MM.1S (cell line): ENCODE results near the gene TRMT6.

ENCODE experiments used
- DNase-seq: peaks from one replicate; pipeline ENCODE4 v3.0.0-alpha.2; 2015
- H2AFZ ChIP-seq: fragments of 300-600 bp; sonication (generic); 2 replicates; pipeline ENCODE4 v1.6.0; 2016; ENCODE audit warnings: antibody characterized with exemption, low read length
- H3F3A ChIP-seq: fragments of 300-600 bp; sonication (generic); 2 replicates; pipeline ENCODE4 v1.6.1; 2016; ENCODE audit warnings: mild to moderate bottlenecking, antibody characterized with exemption, low read length, moderate library complexity, mixed read lengths; ENCODE audit not compliant: insufficient read depth
- H3K27ac ChIP-seq: fragments of 300-600 bp; sonication (generic); 2 replicates; pipeline ENCODE4 v1.5.1; 2016; ENCODE audit warnings: mild to moderate bottlenecking, low read length
- H3K27me3 ChIP-seq: fragments of 300-600 bp; sonication (generic); replicated peaks from 2 replicates; pipeline ENCODE4 v1.6.0; 2016; ENCODE audit warnings: low read length; ENCODE audit not compliant: insufficient read depth
- H3K36me3 ChIP-seq: fragments of 300-600 bp; sonication (generic); replicated peaks from 2 replicates; pipeline ENCODE4 v1.6.1; 2016; ENCODE audit warnings: mild to moderate bottlenecking, low read length, mixed read lengths; ENCODE audit not compliant: insufficient read depth
- H3K4me1 ChIP-seq: fragments of 300-600 bp; sonication (generic); 2 replicates; pipeline ENCODE4 v1.6.1; 2016; ENCODE audit warnings: low read length, mixed read lengths
- H3K4me2 ChIP-seq: fragments of 300-600 bp; sonication (generic); 2 replicates; pipeline ENCODE4 v1.6.0; 2016; ENCODE audit warnings: low read depth, low read length
- H3K4me3 ChIP-seq: fragments of 300-600 bp; sonication (generic); 2 replicates; pipeline ENCODE4 v1.5.1; 2016; ENCODE audit warnings: low read length, mixed read lengths
- H3K79me2 ChIP-seq: fragments of 300-600 bp; sonication (generic); 2 replicates; pipeline ENCODE4 v1.6.1; 2016; ENCODE audit warnings: mixed run types, low read length, mixed read lengths
- H3K9ac ChIP-seq: fragments of 300-600 bp; sonication (generic); 2 replicates; pipeline ENCODE4 v1.6.1; 2016; ENCODE audit warnings: low read length, mixed read lengths
- H3K9me2 ChIP-seq: fragments of 300-600 bp; sonication (generic); replicated peaks from 2 replicates; pipeline ENCODE4 v1.6.1; 2016; ENCODE audit warnings: mild to moderate bottlenecking, low read length, mixed read lengths; ENCODE audit not compliant: insufficient read depth
- H3K9me3 ChIP-seq: fragments of 300-600 bp; sonication (generic); replicated peaks from 2 replicates; pipeline ENCODE4 v1.6.1; 2016; ENCODE audit warnings: mild to moderate bottlenecking, low read length, mixed read lengths; ENCODE audit not compliant: insufficient read depth
- H4K20me1 ChIP-seq: fragments of 300-600 bp; sonication (generic); 2 replicates; pipeline ENCODE4 v1.6.1; 2016; ENCODE audit warnings: mild to moderate bottlenecking, low read length, moderate library complexity, mixed read lengths; ENCODE audit not compliant: insufficient read depth
- EZH2 ChIP-seq: fragments of 300-600 bp; sonication (generic); optimal IDR thresholded peaks from 2 replicates; pipeline ENCODE3; 2017; ENCODE audit warnings: low read depth, mild to moderate bottlenecking, antibody characterized with exemption, low read length, mixed read lengths
- EZH2phosphoT487 ChIP-seq: fragments of 300-600 bp; sonication (generic); IDR thresholded peaks from 2 replicates; pipeline ENCODE4 v1.6.1; 2018; ENCODE audit warnings: antibody characterized with exemption, low read length
- TF ChIP-seq, protein P1 (sequence below): fragments of 300-600 bp; sonication (generic); IDR thresholded peaks from 2 replicates; pipeline ENCODE4 v1.5.1; 2016; ENCODE audit warnings: antibody characterized with exemption, low read length, mixed read lengths

Gene TRMT6

DNA sequence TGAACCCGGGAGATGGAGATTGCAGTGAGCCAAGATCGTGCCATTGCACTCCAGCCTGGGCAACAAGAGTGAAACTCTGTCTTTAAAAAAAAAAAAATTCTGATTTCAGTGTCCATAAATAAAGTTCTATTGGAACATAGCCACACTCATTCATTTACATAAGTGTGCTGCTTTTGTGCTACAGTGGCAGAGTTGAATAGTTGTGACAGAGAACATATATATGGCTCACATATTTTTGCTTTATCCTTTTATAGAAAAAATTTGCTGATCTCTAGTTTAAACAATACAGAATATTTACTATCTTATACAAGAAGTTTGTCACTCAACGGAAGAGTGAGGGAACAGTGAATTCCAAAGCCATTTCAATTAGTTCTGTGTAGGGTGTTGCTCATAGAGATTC lies 18.1 kb upstream of the TRMT6 start:
- TF ChIP-seq EZH2 (no peak), EZH2phosphoT487 (no peak)
- TF ChIP-seq, protein P1, sequence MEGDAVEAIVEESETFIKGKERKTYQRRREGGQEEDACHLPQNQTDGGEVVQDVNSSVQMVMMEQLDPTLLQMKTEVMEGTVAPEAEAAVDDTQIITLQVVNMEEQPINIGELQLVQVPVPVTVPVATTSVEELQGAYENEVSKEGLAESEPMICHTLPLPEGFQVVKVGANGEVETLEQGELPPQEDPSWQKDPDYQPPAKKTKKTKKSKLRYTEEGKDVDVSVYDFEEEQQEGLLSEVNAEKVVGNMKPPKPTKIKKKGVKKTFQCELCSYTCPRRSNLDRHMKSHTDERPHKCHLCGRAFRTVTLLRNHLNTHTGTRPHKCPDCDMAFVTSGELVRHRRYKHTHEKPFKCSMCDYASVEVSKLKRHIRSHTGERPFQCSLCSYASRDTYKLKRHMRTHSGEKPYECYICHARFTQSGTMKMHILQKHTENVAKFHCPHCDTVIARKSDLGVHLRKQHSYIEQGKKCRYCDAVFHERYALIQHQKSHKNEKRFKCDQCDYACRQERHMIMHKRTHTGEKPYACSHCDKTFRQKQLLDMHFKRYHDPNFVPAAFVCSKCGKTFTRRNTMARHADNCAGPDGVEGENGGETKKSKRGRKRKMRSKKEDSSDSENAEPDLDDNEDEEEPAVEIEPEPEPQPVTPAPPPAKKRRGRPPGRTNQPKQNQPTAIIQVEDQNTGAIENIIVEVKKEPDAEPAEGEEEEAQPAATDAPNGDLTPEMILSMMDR: no peak
- H3K36me3 ChIP-seq: peaks cover 7% of the 10 kb centered on the region; the same call in 1 of the 2 replicates

DNA sequence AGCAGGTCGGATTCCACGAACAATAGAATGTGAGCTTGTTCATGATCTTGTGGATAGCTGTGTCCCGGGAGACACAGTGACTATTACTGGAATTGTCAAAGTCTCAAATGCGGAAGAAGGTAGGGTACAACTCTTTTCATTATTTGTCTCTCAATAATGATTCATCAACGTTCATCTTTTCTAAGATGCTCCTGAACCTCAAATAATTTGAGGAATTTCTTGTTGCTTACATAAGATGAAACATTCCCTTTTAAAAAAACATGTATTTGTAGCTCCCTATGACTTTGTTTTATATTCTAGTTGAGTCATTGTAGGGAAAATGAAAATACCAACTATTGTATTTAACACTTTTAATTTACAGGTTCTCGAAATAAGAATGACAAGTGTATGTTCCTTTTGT lies 17.1 kb upstream of the TRMT6 start:
- H3K9me2 ChIP-seq: no peaks in the 10 kb centered on the region
- H4K20me1 ChIP-seq: no peaks in the 10 kb centered on the region
- no peak overlapping the region for H3K9ac ChIP-seq
- no peak overlapping the region for H2AFZ ChIP-seq
- no peaks in the 10 kb centered on the region; the same call in 1 of the 2 replicates for H3K79me2 ChIP-seq
- no peaks in the 10 kb centered on the region for H3K27me3 ChIP-seq
- no peak overlapping the region for H3K27ac ChIP-seq
- DNase-seq: no peak
- no peaks in the 10 kb centered on the region for H3K4me1 ChIP-seq
- no peak overlapping the region for H3K4me3 ChIP-seq
- H3F3A ChIP-seq: no peaks in the 10 kb centered on the region
- H3K4me2 ChIP-seq: no peak overlapping the region
- no peaks in the 10 kb centered on the region for H3K9me3 ChIP-seq
- no peaks in the 10 kb centered on the region; the same call in 1 of the 2 replicates for H3K36me3 ChIP-seq
- no peak for TF ChIP-seq EZH2
- TF ChIP-seq, protein P1: no peak
- no peak for TF ChIP-seq EZH2phosphoT487

More for the DNA sequence above, 18.1 kb upstream of the TRMT6 start:
- Histone ChIP-seq H4K20me1 (no peaks in the 10 kb centered on the region), H3K27ac (no peak overlapping the region), H3K79me2 (no peaks in the 10 kb centered on the region; the same call in 1 of the 2 replicates), H2AFZ (no peak overlapping the region), H3K4me3 (no peak overlapping the region), H3F3A (no peaks in the 10 kb centered on the region), H3K4me1 (no peaks in the 10 kb centered on the region), H3K27me3 (no peaks in the 10 kb centered on the region), H3K9me2 (no peaks in the 10 kb centered on the region), H3K4me2 (no peak overlapping the region), H3K9ac (no peak overlapping the region), H3K9me3 (no peaks in the 10 kb centered on the region)
- DNase-seq: no peak

DNA sequence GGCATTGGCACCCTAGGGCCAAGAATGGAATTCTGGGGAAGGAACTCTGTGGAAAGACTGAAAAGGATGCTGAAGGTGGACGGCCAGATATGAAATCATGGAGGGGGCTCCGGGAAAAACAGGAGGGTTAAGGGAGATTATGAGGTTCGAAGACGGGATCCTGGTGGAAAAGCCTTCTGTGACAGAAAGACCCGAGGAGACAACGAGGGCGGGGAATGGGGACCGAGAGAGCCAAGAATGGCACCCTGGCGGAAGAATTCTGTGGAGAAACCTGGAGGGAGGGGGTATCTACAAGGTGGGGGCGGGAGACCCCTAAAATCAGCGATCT lies 426 bp downstream of the TRMT6 start:
- Histone ChIP-seq H2AFZ (peak overlapping the region; percentile 81), H3K27ac (no peak overlapping the region; the same call in 1 of the 2 replicates), H4K20me1 (no peaks in the 10 kb centered on the region), H3K4me2 (peak overlapping the region; percentile 79), H3K4me3 (peak overlapping the region; percentile 84), H3K27me3 (no peaks in the 10 kb centered on the region), H3F3A (0 out of 2 replicates have a peak, but pooled peaks cover 7% of the 10 kb centered on the region), H3K4me1 (peaks cover 5% of the 10 kb centered on the region; the same call in 1 of the 2 replicates), H3K9me3 (no peaks in the 10 kb centered on the region), H3K36me3 (peaks cover 9% of the 10 kb centered on the region; the same call in 1 of the 2 replicates), H3K9ac (peak overlapping the region; percentile 74), H3K79me2 (peaks cover 63% of the 10 kb centered on the region), H3K9me2 (no peaks in the 10 kb centered on the region)
- no peak for DNase-seq
- TF ChIP-seq, protein P1: no peak
- TF ChIP-seq EZH2phosphoT487 (no peak), EZH2 (no peak)
